HEK293 (cell line): ENCODE measurements around the gene DOK4.

Experiments used
- CTCF ChIA-PET: fragments of 350-600 bp; formaldehyde crosslinking; extraction: SDS; loops from one replicate; lab custom pipeline; 2021; ENCODE audit warnings: antibody characterized with exemption; lab: Yijun Ruan, JAX
- POLR2A ChIA-PET: fragments of 300-600 bp; formaldehyde crosslinking; extraction: SDS; loops from one replicate; lab custom pipeline; 2020; ENCODE audit warnings: antibody characterized with exemption, inconsistent platforms; lab: Yijun Ruan, JAX
- H3K27ac ChIP-seq: fragments of 200-500 bp; sonication (Bioruptor generic); 2 replicates; pipeline ENCODE4 v1.5.1; 2014; ENCODE audit warnings: low read depth, low read length, control low read depth, inconsistent platforms; ENCODE audit errors: extremely low read depth
- H3K36me3 ChIP-seq, 2 experiments: fragments of 200-500 bp in 1 of 2; sonication (Bioruptor generic) in 1 of 2; 1 replicate in 1 of 2; 2 replicates in 1 of 2; pipeline ENCODE4 v1.5.1; 2014 to 2017; ENCODE audit warnings: inconsistent platforms in 2 of 2, low read length in 2 of 2; ENCODE audit not compliant: control insufficient read depth in 2 of 2, insufficient read depth in 1 of 2
- H3K4me1 ChIP-seq: fragments of 200-500 bp; sonication (Bioruptor generic); 2 replicates; pipeline ENCODE4 v1.5.1; 2014; ENCODE audit warnings: mild to moderate bottlenecking, low read length, inconsistent platforms; ENCODE audit not compliant: control insufficient read depth, insufficient read depth
- H3K4me3 ChIP-seq: 2 replicates; pipeline ENCODE4 v1.5.1; 2011; ENCODE audit warnings: low read depth, mild to moderate bottlenecking, control low read depth, low read length, moderate library complexity
- H3K9me3 ChIP-seq: fragments of 200-500 bp; sonication (Bioruptor generic); 2 replicates; pipeline ENCODE4 v1.5.1; 2014; ENCODE audit warnings: low read depth, low read length, inconsistent platforms; ENCODE audit not compliant: control insufficient read depth, insufficient read depth
- EGR2 ChIP-seq: fragments of 450-650 bp; formaldehyde crosslinking; IDR thresholded peaks from 2 replicates; pipeline ENCODE4 v1.5.1; 2016; ENCODE audit warnings: low read depth, missing biosample characterization, missing genetic modification characterization
- HOXA7 ChIP-seq: sonication (generic); formaldehyde crosslinking; IDR thresholded peaks from 2 replicates; pipeline ENCODE4 v1.8.1; 2022; ENCODE audit warnings: missing genetic modification reagents, borderline replicate concordance
- HOXD13 ChIP-seq: sonication (generic); formaldehyde crosslinking; IDR thresholded peaks from 2 replicates; pipeline ENCODE4 v1.8.0; 2022; ENCODE audit warnings: missing genetic modification reagents, borderline replicate concordance
- KLF10 ChIP-seq: fragments of 450-650 bp; IDR thresholded peaks from 2 replicates; pipeline ENCODE4 v1.5.1; 2018; ENCODE audit warnings: missing biosample characterization, mild to moderate bottlenecking, missing genetic modification characterization
- KLF7 ChIP-seq: fragments of 450-650 bp; formaldehyde crosslinking; IDR thresholded peaks from 2 replicates; pipeline ENCODE4 v1.5.1; 2016; ENCODE audit warnings: missing biosample characterization, missing genetic modification characterization, borderline replicate concordance
- PBX3 ChIP-seq: sonication (generic); formaldehyde crosslinking; IDR thresholded peaks from 2 replicates; pipeline ENCODE4 v1.8.1; 2022; ENCODE audit warnings: mild to moderate bottlenecking, moderate library complexity, missing genetic modification reagents
- PRDM4 ChIP-seq: fragments of 450-650 bp; formaldehyde crosslinking; IDR thresholded peaks from 2 replicates; pipeline ENCODE4 v1.5.1; 2017; ENCODE audit warnings: missing biosample characterization, missing genetic modification characterization
- TRIM28 ChIP-seq: IDR thresholded peaks from 2 replicates; pipeline ENCODE4 v1.6.1; 2011; ENCODE audit warnings: low read length, control low read depth, borderline replicate concordance
- ZBTB44 ChIP-seq: fragments of 450-650 bp; IDR thresholded peaks from 2 replicates; pipeline ENCODE4 v1.5.1; 2018; ENCODE audit warnings: missing biosample characterization, mild to moderate bottlenecking, missing genetic modification characterization
- ZEB2 ChIP-seq: fragments of 450-650 bp; formaldehyde crosslinking; IDR thresholded peaks from 2 replicates; pipeline ENCODE4 v1.5.1; 2016; ENCODE audit warnings: missing biosample characterization, missing genetic modification characterization
- ZNF202 ChIP-seq: fragments of 450-650 bp; formaldehyde crosslinking; IDR thresholded peaks from 2 replicates; pipeline ENCODE4 v1.5.1; 2016; ENCODE audit warnings: missing biosample characterization, missing genetic modification characterization, borderline replicate concordance
- ZNF311 ChIP-seq: fragments of 450-650 bp; formaldehyde crosslinking; IDR thresholded peaks from 2 replicates; pipeline ENCODE4 v1.5.1; 2017; ENCODE audit warnings: missing biosample characterization, missing genetic modification characterization, borderline replicate concordance
- ZNF354C ChIP-seq: fragments of 450-650 bp; formaldehyde crosslinking; IDR thresholded peaks from 2 replicates; pipeline ENCODE4 v1.5.1; 2016; ENCODE audit warnings: missing biosample characterization, missing genetic modification characterization, low read depth, borderline replicate concordance
- ZNF549 ChIP-seq: fragments of 450-650 bp; IDR thresholded peaks from 2 replicates; pipeline ENCODE4 v1.5.1; 2018; ENCODE audit warnings: missing biosample characterization, missing genetic modification characterization, mild to moderate bottlenecking, inconsistent platforms, moderate library complexity
- ZNF621 ChIP-seq: fragments of 450-650 bp; formaldehyde crosslinking; IDR thresholded peaks from 2 replicates; pipeline ENCODE4 v1.5.1; 2017; ENCODE audit warnings: missing biosample characterization, missing genetic modification characterization
- ZNF785 ChIP-seq: fragments of 450-650 bp; formaldehyde crosslinking; IDR thresholded peaks from 2 replicates; pipeline ENCODE4 v1.5.1; 2016; ENCODE audit warnings: missing biosample characterization, missing genetic modification characterization
- ZNF843 ChIP-seq: fragments of 450-650 bp; formaldehyde crosslinking; IDR thresholded peaks from 2 replicates; pipeline ENCODE4 v1.5.1; 2016; ENCODE audit warnings: missing biosample characterization, missing genetic modification characterization

Gene DOK4

GRCh38 chr16:57516773-57517172 lies 30.5 kb upstream of the DOK4 start:
- TF ChIP-seq KLF7 (tag by site-specific recombination): no peak
- no peak for TF ChIP-seq ZEB2 (tag by site-specific recombination)
- CTCF ChIA-PET: interaction anchor here (0.6 to 5.2 kb wide), 6 partner anchors 15 to 330 kb away, joined by 3 to 86 read pairs (median 6); partner anchors contain the start of genes CIAPIN1, COQ9, POLR2C and RSPRY1
- H3K4me1 ChIP-seq: peaks cover 2% of the 10 kb centered on the region; the same call in 1 of the 2 replicates
- H3K4me3 ChIP-seq: no peak overlapping the region
- peaks cover 0 to 16% of the 10 kb centered on the region in 2 experiments; a peak in 2 of 3 replicates for H3K36me3 ChIP-seq
- H3K9me3 ChIP-seq: no peaks in the 10 kb centered on the region
- POLR2A ChIA-PET: no interaction called here
- no peak overlapping the region for H3K27ac ChIP-seq

- TF ChIP-seq ZNF354C (tag by site-specific recombination) (no peak), TRIM28 (no peak), PBX3 (CRISPR knock-in tag) (no peak), ZNF549 (tag by site-specific recombination) (no peak), ZNF311 (tag by site-specific recombination) (no peak), ZNF785 (tag by site-specific recombination) (no peak), ZBTB44 (tag by site-specific recombination) (no peak), ZNF202 (tag by site-specific recombination) (no peak), HOXA7 (CRISPR knock-in tag) (no peak), HOXD13 (CRISPR knock-in tag) (no peak), ZNF621 (no peak), PRDM4 (tag by site-specific recombination) (no peak), EGR2 (tag by site-specific recombination) (no peak), KLF10 (tag by site-specific recombination) (no peak), ZNF843 (tag by site-specific recombination) (no peak)
- TF ChIP-seq, all 188 proteins: peak for 0
- H3K4me1 ChIP-seq: peaks cover 2% of the 10 kb centered on the region; the same call in 1 of the 2 replicates
- ChIA-PET CTCF (interaction anchor here (0.7 to 5.2 kb wide), 4 partner anchors 69 to 212 kb away, joined by 3 to 86 read pairs (median 16); partner anchors contain the start of genes CIAPIN1 and COQ9), POLR2A (no interaction called here)
- H3K9me3 ChIP-seq: no peaks in the 10 kb centered on the region
- no peak overlapping the region for H3K27ac ChIP-seq
- H3K4me3 ChIP-seq: no peak overlapping the region
- H3K36me3 ChIP-seq: peaks cover 0 to 16% of the 10 kb centered on the region in 2 experiments; a peak in 2 of 3 replicates
Observed at GRCh38 chr16:57516176-57516725, 30.0 kb upstream of the DOK4 start.
